Measurements from ENCODE around the gene CFAP46.

- TF ChIP-seq SIN3A (IDR thresholded peaks at IDR 0.05; ENCODE audit: borderline replicate concordance, insufficient read depth, low read length) (no peak), POLR2AphosphoS5 (IDR thresholded peaks at IDR 0.05; ENCODE audit: low read depth, low read length) (no peak)
These were observed 19.6 kb upstream of the CFAP46 start for GRCh38 chr10:132961787-132962622.
